HT-29 (cell line): ENCODE measurements around the gene KIF17. TPM values are rescaled to one million over a fixed set of nuclear protein-coding genes. Genes with fewer than 3 reads are reported as not detected.
"Not testable (repeated sequence)": the region's sequence is repeated elsewhere in the genome, so short reads cannot be mapped to it uniquely, and the experiment has no call there.

Experiments
- DNase-seq: peaks from one replicate; pipeline ENCODE4 v3.0.0-alpha.2; 2015; ENCODE audit warnings: low spot score
- total RNA-seq: library from RNA; depleted of rRNA; stranded (reverse); fragments of >200 nt; shearing (Covaris generic); gene quantifications from 2 replicates; pipeline ENCODE4 v1.2.3, GENCODE V29; 2014

KIF17 gene
- total RNA-seq, 1 experiment from 2014 or later: not detected

- DNase-seq: no peak
Observed at GRCh38 chr1:20727746-20728316, 10.0 kb upstream of the KIF17 start.

GRCh38 chr1:20726932-20727745 lies 9.3 kb upstream of the KIF17 start:
- DNase-seq: no peak

- no peak for DNase-seq
Observed at GRCh38 chr1:20726118-20726911, 8.5 kb upstream of the KIF17 start.

GRCh38 chr1:20725189-20726117 lies 7.6 kb upstream of the KIF17 start:
- DNase-seq: no peak

GRCh38 chr1:20724364-20725188 lies 6.8 kb upstream of the KIF17 start:
- no peak for DNase-seq

- no peak for DNase-seq
Observed at GRCh38 chr1:20723537-20724363, 5.9 kb upstream of the KIF17 start.

- DNase-seq: no peak
Observed at GRCh38 chr1:20723159-20723536, 5.3 kb upstream of the KIF17 start.

- no peak for DNase-seq
Observed at GRCh38 chr1:20721117-20722061, 3.6 kb upstream of the KIF17 start.

- no peak for DNase-seq
Observed at GRCh38 chr1:20720631-20721091, 2.9 kb upstream of the KIF17 start.

- DNase-seq: no peak
Observed at GRCh38 chr1:20719871-20720620, 2.2 kb upstream of the KIF17 start.

- no peak for DNase-seq
Observed at GRCh38 chr1:20719261-20719660, 1.5 kb upstream of the KIF17 start.

GRCh38 chr1:20718343-20718882 lies 606 bp upstream of the KIF17 start:
- not testable (repeated sequence) for DNase-seq

- DNase-seq: no peak
Observed at GRCh38 chr1:20716232-20716631, 1.6 kb downstream of the KIF17 start.

GRCh38 chr1:20715406-20715805 lies 2.4 kb downstream of the KIF17 start:
- no peak for DNase-seq

GRCh38 chr1:20713440-20713839 lies 4.4 kb downstream of the KIF17 start:
- no peak for DNase-seq

- DNase-seq: no peak
Observed at GRCh38 chr1:20712215-20712577, 5.6 kb downstream of the KIF17 start.
